Panc1 (cell line): ENCODE results near the gene AHRR. TPM values are rescaled to one million over a fixed set of nuclear protein-coding genes. Genes with fewer than 3 reads are reported as not detected.
"Not testable (repeated sequence)": the region's sequence is repeated elsewhere in the genome, so short reads cannot be mapped to it uniquely, and the experiment has no call there.

Source experiments
- ATAC-seq: fragments of 200-7000 bp; cut with Tn5 transposase; 2 replicates; pipeline ENCODE4 v1.9.1; 2020; ENCODE audit warnings: mild to moderate bottlenecking, moderate library complexity
- Bru-seq: library from RNA; stranded (reverse); fragments of 400-500 nt; gene quantifications from one replicate; lab custom pipeline; 2021; lab: Mats Ljungman, UMichigan
- BruChase-seq, 2 experiments: library from RNA; stranded (reverse); fragments of 400-500 nt; gene quantifications; one replicate each; lab custom pipeline; 2021; lab: Mats Ljungman, UMichigan
- BruUV-seq: library from RNA; stranded (reverse); fragments of 400-500 nt; replicated peaks from 2 replicates; lab custom pipeline; 2021; lab: Mats Ljungman, UMichigan
- CTCF ChIA-PET: fragments of 300-600 bp; sonication (Branson Sonifier 250); formaldehyde crosslinking; loops from one replicate; lab custom pipeline; 2022; ENCODE audit warnings: antibody characterized with exemption; lab: Charles Lee
- POLR2A ChIA-PET: fragments of 300-600 bp; sonication (Branson Sonifier 250); formaldehyde crosslinking; loops from one replicate; lab custom pipeline; 2022; ENCODE audit warnings: antibody characterized with exemption; lab: Charles Lee
- DNase-seq: peaks from one replicate; pipeline ENCODE4 v3.0.0-alpha.2; 2010; ENCODE audit warnings: low read depth, low spot score
- H3K27ac ChIP-seq: 2 replicates; pipeline ENCODE4 v1.5.1; 2011; ENCODE audit warnings: mild to moderate bottlenecking, low read length, inconsistent platforms
- H3K27me3 ChIP-seq: fragments of 200-500 bp; sonication (Bioruptor generic); 2 replicates; pipeline ENCODE4 v1.6.0; 2014; ENCODE audit warnings: low read length, inconsistent platforms; ENCODE audit not compliant: control insufficient read depth, insufficient read depth
- H3K36me3 ChIP-seq: fragments of 200-500 bp; sonication (Bioruptor generic); 2 replicates; pipeline ENCODE4 v1.5.1; 2014; ENCODE audit warnings: inconsistent platforms, mild to moderate bottlenecking, low read length, moderate library complexity; ENCODE audit not compliant: control insufficient read depth, insufficient read depth
- H3K4me1 ChIP-seq: 2 replicates; pipeline ENCODE4 v1.5.1; 2011; ENCODE audit warnings: inconsistent platforms, mild to moderate bottlenecking, low read length, moderate library complexity; ENCODE audit not compliant: control insufficient read depth, insufficient read depth
- H3K4me3 ChIP-seq, 2 experiments: 2 replicates each; pipeline ENCODE4 v1.5.1; 2011 to 2012; ENCODE audit warnings: low read depth in 2 of 2, low read length in 2 of 2, mild to moderate bottlenecking in 2 of 2, inconsistent platforms in 1 of 2, moderate library complexity in 1 of 2
- H3K9me3 ChIP-seq: fragments of 200-500 bp; sonication (Bioruptor generic); 2 replicates; pipeline ENCODE4 v1.5.1; 2014; ENCODE audit warnings: low read depth, mild to moderate bottlenecking, inconsistent platforms, low read length, moderate library complexity; ENCODE audit not compliant: control insufficient read depth, insufficient read depth
- CTCF ChIP-seq: fragments of 450-650 bp; IDR thresholded peaks from 2 replicates; pipeline ENCODE4 v1.5.1; 2017; ENCODE audit warnings: mild to moderate bottlenecking
- POLR2AphosphoS5 ChIP-seq: IDR thresholded peaks from 2 replicates; pipeline ENCODE4 v1.6.1; 2012; ENCODE audit warnings: mild to moderate bottlenecking, low read depth, low read length, moderate library complexity
- in situ Hi-C: cut with HindIII; loops from 2 replicates; pipeline ENCODE4 v1.10.0; 2016; ENCODE audit warnings: low sequenced_read_pairs, low pct_unique_long_range_greater_than_20kb
- intact Hi-C: fragments of 100-400 bp; cut with micrococcal nuclease; formaldehyde crosslinking; loops from one replicate; pipeline ENCODE4 v1.10.0; 2022; ENCODE audit not compliant: unreplicated experiment
- long read RNA-seq: library from polyadenylated mRNA; unstranded; transcript quantifications from one replicate; pipeline ENCODE4 v2.0.0, GENCODE V29; 2021; ENCODE audit not compliant: unreplicated experiment
- polyA plus RNA-seq: library from polyadenylated mRNA; unstranded; fragments of >200 nt; gene quantifications from one replicate; pipeline ENCODE4 v1.2.1, GENCODE V29; 2012; ENCODE audit warnings: missing spikeins; ENCODE audit not compliant: insufficient read length
- total RNA-seq: library from RNA; stranded (reverse); gene quantifications from one replicate; pipeline ENCODE4 v1.2.1, GENCODE V29; 2021; ENCODE audit not compliant: unreplicated experiment

AHRR gene
- 23.6 TPM for total RNA-seq
- polyA plus RNA-seq, result 29.3 TPM
- Bru-seq, nascent RNA, result percentile 64 among the genes with signal in this experiment
- percentile 68 among the genes with signal in this experiment for BruChase-seq, experiment 1, labeled RNA remaining after a 2-hour chase
- BruChase-seq, experiment 2, labeled RNA remaining after a 6-hour chase, result percentile 67 among the genes with signal in this experiment
- long read RNA-seq, partial matches to known transcripts, result 34 of 49 reads
- long read RNA-seq, other reads (novel, unspliced or antisense), result 14 of 49 reads

GRCh38 chr5:321230-321725, at the start of gene AHRR:
Gene AHRR, plus strand, starts transcription at chr5:321714. Its CDS starts 22,189 bp downstream, at chr5:343903.
- Histone ChIP-seq H3K27me3 (no peaks in the 10 kb centered on the region), H3K4me1 (peaks cover 49% of the 10 kb centered on the region), H3K4me3 (peak within 1 kb of the TSS; percentile 66 to 71), H3K27ac (peak within 1 kb of the TSS; percentile 72), H3K9me3 (no peaks in the 10 kb centered on the region), H3K36me3 (no peaks in the 10 kb centered on the region)
- intact Hi-C loops (no loop called here), in situ Hi-C loops (no loop called here)
- no TSS peak for BruUV-seq
- ChIA-PET CTCF (interaction anchor here (0.6 to 1.2 kb wide), 4 partner anchors 23 to 126 kb away, joined by 3 to 4 read pairs (median 3); no protein-coding TSS in a partner anchor), POLR2A (no interaction called here)
- TF ChIP-seq POLR2AphosphoS5 (no peak), CTCF (peak; percentile 94)
- DNase-seq (no peak), ATAC-seq (peak; percentile 79)

GRCh38 chr5:271828-272167, 49.7 kb upstream of the AHRR start:
- BruUV-seq, intact Hi-C loops, H3K27me3 ChIP-seq, H3K4me1 ChIP-seq, ATAC-seq, H3K9me3 ChIP-seq, POLR2A ChIA-PET, DNase-seq, in situ Hi-C loops: not testable (repeated sequence)
- CTCF ChIA-PET, result interaction anchor here (0.6 kb wide), 1 partner anchor 83 kb away, joined by 3 read pairs; no protein-coding TSS in a partner anchor
- peak overlapping the region; percentile 63; the same call in 1 of the 2 replicates for H3K27ac ChIP-seq
- peaks cover 11% of the 10 kb centered on the region; the same call in 1 of the 2 replicates for H3K36me3 ChIP-seq
- peak overlapping the region; percentile 53 to 81 for H3K4me3 ChIP-seq

- Histone ChIP-seq H3K36me3 (peaks cover 11% of the 10 kb centered on the region; the same call in 1 of the 2 replicates), H3K27ac (peak overlapping the region; percentile 34; the same call in 1 of the 2 replicates), H3K4me3 (peak overlapping the region; percentile 53)
- POLR2A ChIA-PET, H3K27me3 ChIP-seq, DNase-seq, in situ Hi-C loops, CTCF ChIA-PET, BruUV-seq, intact Hi-C loops, H3K4me1 ChIP-seq, ATAC-seq, H3K9me3 ChIP-seq: not testable (repeated sequence)
Measured at GRCh38 chr5:273091-273490, 48.4 kb upstream of the AHRR start.

- Histone ChIP-seq H3K36me3 (peaks cover 11% of the 10 kb centered on the region; the same call in 1 of the 2 replicates), H3K27ac (peak overlapping the region; percentile 34; the same call in 1 of the 2 replicates), H3K4me3 (peak overlapping the region; percentile 53)
- CTCF ChIA-PET, result interaction anchor here (0.6 kb wide), 1 partner anchor 46 kb away, joined by 3 read pairs; no protein-coding TSS in a partner anchor
- H3K27me3 ChIP-seq, H3K9me3 ChIP-seq, POLR2A ChIA-PET, H3K4me1 ChIP-seq, ATAC-seq, intact Hi-C loops, DNase-seq, in situ Hi-C loops: not testable (repeated sequence)
- TSS peak; percentile 76 for BruUV-seq
Measured at GRCh38 chr5:273491-273890, 48.0 kb upstream of the AHRR start.

- in situ Hi-C loops, result not testable (repeated sequence)
Measured at GRCh38 chr5:274346-274745, 47.2 kb upstream of the AHRR start.

More at GRCh38 chr5:274346-274745, 47.2 kb upstream of the AHRR start:
- H3K27me3 ChIP-seq, DNase-seq, H3K4me3 ChIP-seq, H3K4me1 ChIP-seq, H3K27ac ChIP-seq, H3K9me3 ChIP-seq, CTCF ChIA-PET, ATAC-seq, intact Hi-C loops, BruUV-seq, POLR2A ChIA-PET: not testable (repeated sequence)
- H3K36me3 ChIP-seq, result peaks cover 11% of the 10 kb centered on the region; the same call in 1 of the 2 replicates
